BLaER1 (cell line): ENCODE results near the gene LRRC49.
A peak's percentile ranks its signal among the peaks of the same experiment; 100 is the strongest.
"Not testable (repeated sequence)": the region's sequence is repeated elsewhere in the genome, so short reads cannot be mapped to it uniquely, and the experiment has no call there.

Source experiments
- H3K27ac ChIP-seq: shearing (Covaris generic); formaldehyde crosslinking; 2 replicates; pipeline ENCODE4 v1.8.1; 2022
- H3K27me3 ChIP-seq: shearing (Covaris generic); formaldehyde crosslinking; 2 replicates; pipeline ENCODE4 v1.8.1; 2022
- H3K36me3 ChIP-seq: shearing (Covaris generic); formaldehyde crosslinking; 2 replicates; pipeline ENCODE4 v1.8.1; 2022
- H3K4me1 ChIP-seq: shearing (Covaris generic); formaldehyde crosslinking; 2 replicates; pipeline ENCODE4 v1.8.1; 2022
- H3K4me2 ChIP-seq: shearing (Covaris generic); formaldehyde crosslinking; 2 replicates; pipeline ENCODE4 v1.8.1; 2022
- H3K4me3 ChIP-seq: shearing (Covaris generic); formaldehyde crosslinking; 2 replicates; pipeline ENCODE4 v1.8.1; 2022
- H3K9ac ChIP-seq: shearing (Covaris generic); formaldehyde crosslinking; 2 replicates; pipeline ENCODE4 v1.8.1; 2022
- H3K9me3 ChIP-seq: shearing (Covaris generic); formaldehyde crosslinking; 2 replicates; pipeline ENCODE4 v1.8.1; 2022
- H4K20me1 ChIP-seq: shearing (Covaris generic); formaldehyde crosslinking; 2 replicates; pipeline ENCODE4 v1.8.1; 2022
- Cebpa-rat ChIP-seq: shearing (Covaris generic); IDR thresholded peaks from 2 replicates; pipeline ENCODE4 v1.8.1; 2022

Gene LRRC49

GRCh38 chr15:70856177-70856883, 36.3 kb upstream of the LRRC49 start:
- H3K4me2 ChIP-seq = peak overlapping the region; percentile 99
- H3K4me1 ChIP-seq = peaks cover 42% of the 10 kb centered on the region
- H3K4me3 ChIP-seq = no peak overlapping the region

DNA sequence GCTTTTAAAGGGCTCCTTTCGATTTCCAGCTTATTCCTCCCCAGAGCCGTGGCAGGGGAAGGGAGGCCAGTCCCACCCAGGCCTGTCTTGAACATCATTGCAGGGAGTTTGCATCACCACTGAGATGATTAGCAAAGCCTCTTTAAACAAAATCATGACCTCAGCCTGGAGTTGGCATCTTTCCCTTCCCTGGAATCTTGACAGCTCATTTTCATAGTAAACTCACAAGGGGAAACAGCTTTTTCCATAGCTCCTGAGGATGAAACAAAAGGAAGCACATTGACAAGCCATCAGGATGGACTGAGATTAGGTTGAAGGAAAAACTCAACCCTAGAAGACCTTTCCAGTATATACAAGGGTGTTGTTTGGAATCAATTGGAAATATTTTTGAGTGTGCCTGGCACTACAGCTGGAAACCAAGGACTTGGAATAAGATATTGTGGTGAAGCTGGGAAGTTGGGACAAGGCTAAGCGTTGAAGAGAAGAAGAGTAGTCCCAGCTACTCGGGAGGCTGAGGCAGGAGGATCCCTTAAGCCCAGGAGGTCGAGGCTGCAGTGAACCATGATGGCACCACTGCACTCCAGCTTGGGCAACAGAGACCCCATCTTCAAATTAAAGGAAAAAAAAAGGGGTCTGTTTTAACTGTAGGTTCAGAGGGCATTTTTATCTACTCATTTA, 35.6 kb upstream of the LRRC49 start:
- Histone ChIP-seq H3K27me3 (no peaks in the 10 kb centered on the region), H4K20me1 (no peaks in the 10 kb centered on the region), H3K9ac (no peak overlapping the region), H3K9me3 (no peaks in the 10 kb centered on the region), H3K4me2 (peak overlapping the region; percentile 99), H3K36me3 (peaks cover under 1% of the 10 kb centered on the region; the same call in 1 of the 2 replicates), H3K4me1 (peaks cover 42% of the 10 kb centered on the region), H3K27ac (no peak overlapping the region), H3K4me3 (no peak overlapping the region)
- TF ChIP-seq Cebpa-rat = no peak

More at GRCh38 chr15:70856177-70856883, 36.3 kb upstream of the LRRC49 start:
- Histone ChIP-seq H3K27ac (no peak overlapping the region), H3K9me3 (no peaks in the 10 kb centered on the region), H3K27me3 (no peaks in the 10 kb centered on the region), H3K36me3 (peaks cover 8% of the 10 kb centered on the region), H4K20me1 (no peaks in the 10 kb centered on the region), H3K9ac (no peak overlapping the region)
- TF ChIP-seq Cebpa-rat = no peak

DNA sequence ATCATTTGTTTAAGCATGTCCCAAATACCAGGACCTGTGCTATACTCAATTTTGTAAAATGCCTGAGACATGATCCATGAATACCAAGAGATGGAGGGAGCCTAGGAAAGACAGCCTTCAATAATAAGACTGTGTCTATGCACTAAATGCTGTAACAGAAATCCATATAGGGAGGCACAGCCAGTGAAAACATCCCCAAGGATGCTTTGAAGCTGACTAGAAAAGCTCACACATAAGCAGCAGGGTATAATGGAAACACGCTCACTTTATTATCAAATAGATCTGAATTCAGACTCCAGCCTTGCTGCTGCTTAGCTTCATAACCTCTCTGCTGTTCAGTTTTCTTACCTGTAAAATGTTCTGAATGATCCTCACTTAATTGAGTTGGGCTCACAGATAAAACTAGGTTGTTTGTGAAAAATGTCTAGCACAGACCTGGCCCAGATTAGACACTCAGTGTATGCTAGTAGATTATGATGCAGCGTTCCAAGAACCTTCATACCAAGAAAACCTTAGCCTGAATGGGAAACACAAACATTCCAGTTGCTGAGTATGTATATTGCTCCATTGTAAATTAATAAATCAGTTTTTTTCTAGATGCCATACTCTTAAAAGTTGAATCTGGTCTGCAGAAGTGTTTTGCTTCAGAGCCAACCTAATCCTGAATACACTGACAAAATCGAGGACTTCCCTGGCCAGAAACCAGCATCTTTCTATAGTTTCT, 34.9 kb upstream of the LRRC49 start:
- Histone ChIP-seq H3K4me3 (no peak overlapping the region), H3K36me3 (no peaks in the 10 kb centered on the region), H3K9ac (no peak overlapping the region), H4K20me1 (no peaks in the 10 kb centered on the region), H3K27me3 (no peaks in the 10 kb centered on the region), H3K9me3 (peaks cover under 1% of the 10 kb centered on the region; the same call in 1 of the 2 replicates), H3K4me2 (no peak overlapping the region), H3K27ac (no peak overlapping the region), H3K4me1 (peaks cover 39% of the 10 kb centered on the region)
- no peak for TF ChIP-seq Cebpa-rat

- H3K9ac ChIP-seq, H3K4me3 ChIP-seq, H3K9me3 ChIP-seq, H3K36me3 ChIP-seq, H3K27me3 ChIP-seq, H3K4me2 ChIP-seq, H3K27ac ChIP-seq, H4K20me1 ChIP-seq: not testable (repeated sequence)
- H3K4me1 ChIP-seq = peaks cover 29% of the 10 kb centered on the region
These were observed 33.9 kb upstream of the LRRC49 start for GRCh38 chr15:70858614-70859321.

DNA sequence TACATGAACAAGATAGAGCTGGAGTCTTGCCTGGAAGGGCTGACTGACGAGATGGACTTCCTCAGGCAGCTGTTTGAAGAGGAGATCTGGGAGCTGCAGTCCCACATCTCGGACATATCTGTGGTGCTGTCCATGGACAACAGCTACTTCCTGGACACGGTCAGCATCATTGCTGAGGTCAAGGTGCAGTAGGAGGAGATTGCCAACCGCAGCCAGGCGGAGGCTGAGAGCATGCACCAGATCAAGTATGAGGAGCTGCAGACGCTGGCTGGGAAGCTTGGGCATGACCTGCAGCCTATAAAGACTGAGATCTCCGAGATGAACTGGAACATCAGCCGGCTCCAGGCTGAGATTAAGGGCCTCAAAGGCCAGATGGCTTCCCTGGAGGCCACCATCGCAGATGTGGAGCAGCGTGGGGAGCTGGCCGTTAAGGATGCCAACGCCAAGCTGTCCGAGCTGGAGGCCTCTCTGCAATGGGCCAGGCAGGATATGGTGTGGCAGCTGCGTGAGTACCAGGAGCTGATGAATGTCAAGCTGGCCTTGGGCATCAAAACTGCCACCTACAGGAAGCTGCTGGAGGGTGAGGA, 33.2 kb upstream of the LRRC49 start:
- no peak for TF ChIP-seq Cebpa-rat
- peaks cover 27% of the 10 kb centered on the region for H3K4me1 ChIP-seq
- H3K27me3 ChIP-seq = no peaks in the 10 kb centered on the region
- H3K4me2 ChIP-seq = no peak overlapping the region
- H3K9me3 ChIP-seq = peaks cover 3% of the 10 kb centered on the region; the same call in 1 of the 2 replicates
- no peak overlapping the region for H3K9ac ChIP-seq
- no peaks in the 10 kb centered on the region for H4K20me1 ChIP-seq
- no peaks in the 10 kb centered on the region for H3K36me3 ChIP-seq
- H3K4me3 ChIP-seq = no peak overlapping the region
- H3K27ac ChIP-seq = no peak overlapping the region

- no peak overlapping the region for H3K27ac ChIP-seq
- no peak overlapping the region for H3K9ac ChIP-seq
- peaks cover 22% of the 10 kb centered on the region for H3K4me1 ChIP-seq
- H3K4me2 ChIP-seq = no peak overlapping the region
- peaks cover 3% of the 10 kb centered on the region; the same call in 1 of the 2 replicates for H3K9me3 ChIP-seq
- no peaks in the 10 kb centered on the region for H3K36me3 ChIP-seq
- no peaks in the 10 kb centered on the region for H3K27me3 ChIP-seq
- H4K20me1 ChIP-seq = no peaks in the 10 kb centered on the region
- no peak for TF ChIP-seq Cebpa-rat
- no peak overlapping the region for H3K4me3 ChIP-seq
These were observed 32.6 kb upstream of the LRRC49 start for GRCh38 chr15:70859998-70860397.

DNA sequence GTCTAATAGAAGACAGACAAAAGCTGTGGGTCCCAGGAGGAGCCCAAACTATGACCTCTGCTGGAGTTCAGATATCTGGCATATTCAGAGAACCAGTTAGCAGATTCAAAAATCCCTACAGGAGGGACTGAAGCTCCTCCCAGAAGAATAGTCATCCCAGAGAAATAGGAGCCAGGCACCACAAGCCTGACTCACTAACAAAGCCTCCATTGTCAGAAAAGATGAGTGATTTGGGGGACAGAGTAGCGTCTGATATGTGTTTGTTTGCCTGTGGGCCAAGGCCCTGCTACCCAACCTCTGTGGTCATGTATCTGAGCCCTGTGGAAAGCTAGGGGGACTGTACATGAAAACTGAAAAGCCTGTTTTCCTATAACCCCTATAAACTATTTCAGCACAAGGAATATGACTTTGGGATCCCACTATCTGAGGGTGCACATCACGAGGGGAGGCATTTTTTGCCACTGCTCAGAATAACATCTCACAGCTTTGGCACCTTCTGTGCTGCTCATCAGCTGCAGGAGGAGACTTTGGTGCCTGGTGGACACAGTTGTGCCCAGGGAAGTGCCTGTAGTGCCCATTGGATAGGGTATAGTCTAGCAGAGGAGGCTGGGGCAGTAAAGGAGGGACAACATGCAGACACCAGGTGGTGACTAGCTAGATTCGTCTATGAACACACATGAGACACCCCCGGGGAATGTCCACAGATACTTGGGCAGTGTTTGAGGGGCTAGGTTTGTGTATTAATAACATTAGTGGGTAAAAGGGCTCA, 29.0 kb upstream of the LRRC49 start:
- Histone ChIP-seq H3K27ac (no peak overlapping the region), H3K9ac (no peak overlapping the region), H3K27me3 (no peaks in the 10 kb centered on the region), H3K4me2 (no peak overlapping the region), H3K4me3 (no peak overlapping the region), H3K4me1 (no peaks in the 10 kb centered on the region), H4K20me1 (no peaks in the 10 kb centered on the region), H3K9me3 (peaks cover 3% of the 10 kb centered on the region; the same call in 1 of the 2 replicates), H3K36me3 (no peaks in the 10 kb centered on the region)
- no peak for TF ChIP-seq Cebpa-rat

DNA sequence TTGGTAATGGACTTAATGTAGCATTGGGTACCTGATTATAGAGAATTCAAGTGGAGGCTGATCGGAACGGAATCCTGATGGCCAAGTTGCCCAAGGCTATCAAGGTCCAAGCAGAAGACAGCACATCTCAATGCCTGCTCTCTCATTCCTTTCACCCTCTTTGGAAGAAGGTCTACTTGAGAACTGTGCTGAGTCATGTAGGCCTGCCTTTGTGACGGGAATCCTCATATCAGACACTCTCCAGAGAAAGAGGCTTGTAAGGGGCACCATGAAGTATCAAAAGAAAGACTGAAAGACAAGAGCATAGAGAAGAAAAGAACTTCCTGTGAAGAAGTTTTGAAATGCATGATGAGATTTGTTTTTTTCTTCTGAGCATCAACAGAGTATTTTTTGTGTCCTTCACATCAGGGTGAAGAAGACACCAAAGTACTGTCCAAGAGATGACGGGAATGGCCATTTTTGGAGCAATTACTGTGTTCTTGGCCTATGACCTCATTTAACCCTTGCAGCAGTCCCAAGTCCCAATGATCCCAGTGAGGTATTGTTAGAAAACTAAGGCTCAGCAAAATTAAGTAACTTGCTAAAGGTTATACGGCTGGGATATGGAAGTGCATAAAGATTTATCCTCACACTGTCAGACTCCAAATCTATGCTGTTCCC, 25.5 kb upstream of the LRRC49 start:
- Histone ChIP-seq H4K20me1 (no peaks in the 10 kb centered on the region), H3K9me3 (peaks cover 13% of the 10 kb centered on the region), H3K36me3 (no peaks in the 10 kb centered on the region), H3K9ac (no peak overlapping the region), H3K27ac (no peak overlapping the region), H3K4me3 (no peak overlapping the region), H3K4me1 (0 out of 2 replicates have a peak, but pooled peaks cover 5% of the 10 kb centered on the region), H3K27me3 (no peaks in the 10 kb centered on the region), H3K4me2 (no peak overlapping the region)
- no peak for TF ChIP-seq Cebpa-rat
